ENCODE results near the gene MARK2. TPM values are rescaled to one million over a fixed set of nuclear protein-coding genes. Genes with fewer than 3 reads are reported as not detected.

MARK2 gene
- total and polyA plus RNA-seq, 10 of the 15 experiments (the other 5 are each of a cell fraction or from before 2014, with no cell fraction given) = 0.19 to 29.5 (median 13.2) TPM

GRCh38 chr11:63906087-63906486 is 67.2 kb downstream of the MARK2 start:
- WGBS (ENCODE audit: insufficient coverage, insufficient replicate concordance, low lambda C conversion rate, missing lambda C conversion rate) = 88% methylated on average over 4 of the region's 4 CpGs
- no TSS peak for BruUV-seq (replicated peaks)
- Histone ChIP-seq H3K27me3 (replicated peaks in 1 of 2; ENCODE audit: control insufficient read depth in 2 of 2, insufficient read depth in 2 of 2, low read length in 1 of 2) (no peaks in the 10 kb centered on the region), H3K4me3 (no peak overlapping the region), H3K9ac (ENCODE audit: control insufficient read depth, insufficient read depth, low read length) (no peak overlapping the region), H3K36me3 (ENCODE audit: control insufficient read depth in 2 of 2, insufficient read depth in 2 of 2, low read length in 1 of 2) (peaks cover 21 to 40% of the 10 kb centered on the region in 2 experiments), H4K20me1 (ENCODE audit: control insufficient read depth, insufficient read depth) (no peaks in the 10 kb centered on the region), H3K4me1 (ENCODE audit: control insufficient read depth, insufficient read depth, low read length) (no peaks in the 10 kb centered on the region), H3K79me2 (ENCODE audit: control insufficient read depth, insufficient read depth, low read length) (no peaks in the 10 kb centered on the region), H2AFZ (ENCODE audit: control insufficient read depth, low read depth, low read length) (no peak overlapping the region), H3K9me3 (replicated peaks; ENCODE audit: control insufficient read depth, insufficient read depth, low read length) (no peaks in the 10 kb centered on the region), H3K4me2 (ENCODE audit: control insufficient read depth, insufficient read depth) (no peak overlapping the region), H3K27ac (ENCODE audit: control insufficient read depth, insufficient read depth) (no peak overlapping the region)
- POLR2A ChIA-PET = no interaction called here
- SMC1A ChIA-PET (ENCODE audit: uncharacterized antibody, unreplicated experiment) = interaction anchor here (0.6 to 1.9 kb wide), 3 partner anchors 39 to 69 kb away, joined by 3 to 17 read pairs (median 3); no protein-coding TSS in a partner anchor
- in situ Hi-C loops (cut with MboI) = no loop called here
- intact Hi-C loops (cut with micrococcal nuclease; ENCODE audit: unreplicated experiment) = loop anchor here (1.0 kb wide), 1 partner anchor 69 kb away; no protein-coding TSS in a partner anchor
- no peak for ATAC-seq
- no peak for DNase-seq (ENCODE audit: low read depth, low spot score)
- FAIRE-seq = no peak
- TF ChIP-seq, protein P1, sequence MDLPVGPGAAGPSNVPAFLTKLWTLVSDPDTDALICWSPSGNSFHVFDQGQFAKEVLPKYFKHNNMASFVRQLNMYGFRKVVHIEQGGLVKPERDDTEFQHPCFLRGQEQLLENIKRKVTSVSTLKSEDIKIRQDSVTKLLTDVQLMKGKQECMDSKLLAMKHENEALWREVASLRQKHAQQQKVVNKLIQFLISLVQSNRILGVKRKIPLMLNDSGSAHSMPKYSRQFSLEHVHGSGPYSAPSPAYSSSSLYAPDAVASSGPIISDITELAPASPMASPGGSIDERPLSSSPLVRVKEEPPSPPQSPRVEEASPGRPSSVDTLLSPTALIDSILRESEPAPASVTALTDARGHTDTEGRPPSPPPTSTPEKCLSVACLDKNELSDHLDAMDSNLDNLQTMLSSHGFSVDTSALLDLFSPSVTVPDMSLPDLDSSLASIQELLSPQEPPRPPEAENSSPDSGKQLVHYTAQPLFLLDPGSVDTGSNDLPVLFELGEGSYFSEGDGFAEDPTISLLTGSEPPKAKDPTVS (IDR thresholded peaks at IDR 0.05; ENCODE audit: low read depth, low read length) = no peak
- TF ChIP-seq KLF5 (IDR thresholded peaks at IDR 0.05; ENCODE audit: partially characterized antibody) = no peak
- TF ChIP-seq IKZF2 (IDR thresholded peaks at IDR 0.05) = no peak
- no peak for TF ChIP-seq ZBTB40 (IDR thresholded peaks at IDR 0.05; ENCODE audit: borderline replicate concordance)
- no peak for TF ChIP-seq MYB (IDR thresholded peaks at IDR 0.05; ENCODE audit: borderline replicate concordance, low read depth, low read length)
- TF ChIP-seq SP1 (IDR thresholded peaks at IDR 0.05; ENCODE audit: low read depth, low read length) = no peak
- TF ChIP-seq ZBED1 (IDR thresholded peaks at IDR 0.05; ENCODE audit: borderline replicate concordance) = no peak
- TF ChIP-seq EGR1 (IDR thresholded peaks at IDR 0.05; ENCODE audit: borderline replicate concordance in 1 of 2, low read depth in 2 of 2, low read length in 2 of 2) = no peak
- no peak for TF ChIP-seq IRF4 (IDR thresholded peaks at IDR 0.05; ENCODE audit: low read depth, low read length)
- no peak for TF ChIP-seq JUNB (IDR thresholded peaks at IDR 0.05)
- TF ChIP-seq MEF2B (IDR thresholded peaks at IDR 0.05; ENCODE audit: partially characterized antibody, poor library complexity, severe bottlenecking) = no peak
- CTCF ChIA-PET = interaction anchor here (0.6 to 1.9 kb wide), 9 partner anchors 11 to 138 kb away, joined by 3 to 25 read pairs (median 3); partner anchors contain the start of gene ZFTA
- RAD21 ChIA-PET (ENCODE audit: unreplicated experiment) = interaction anchor here (1.0 to 1.2 kb wide), 2 partner anchors 33 to 40 kb away, joined by 4 read pairs; no protein-coding TSS in a partner anchor

Data from GM12878 (cell line).